ENCODE data around the gene MEIS2.

MEIS2 gene

GRCh38 chr15:36882056-36882455 lies 218.3 kb downstream of the MEIS2 start:
- DNase-seq (ENCODE audit: insufficient read length, low spot score) = no peak
- no peak for TF ChIP-seq CTCF (IDR thresholded peaks at IDR 0.05; ENCODE audit: insufficient read depth, missing control alignments)
- FAIRE-seq = no peak

GRCh38 chr15:36881516-36881915 lies 218.8 kb downstream of the MEIS2 start:
- no peak for TF ChIP-seq CTCF (IDR thresholded peaks at IDR 0.05; ENCODE audit: insufficient read depth, missing control alignments)
- DNase-seq (ENCODE audit: insufficient read length, low spot score) = no peak
- no peak for FAIRE-seq

DNA sequence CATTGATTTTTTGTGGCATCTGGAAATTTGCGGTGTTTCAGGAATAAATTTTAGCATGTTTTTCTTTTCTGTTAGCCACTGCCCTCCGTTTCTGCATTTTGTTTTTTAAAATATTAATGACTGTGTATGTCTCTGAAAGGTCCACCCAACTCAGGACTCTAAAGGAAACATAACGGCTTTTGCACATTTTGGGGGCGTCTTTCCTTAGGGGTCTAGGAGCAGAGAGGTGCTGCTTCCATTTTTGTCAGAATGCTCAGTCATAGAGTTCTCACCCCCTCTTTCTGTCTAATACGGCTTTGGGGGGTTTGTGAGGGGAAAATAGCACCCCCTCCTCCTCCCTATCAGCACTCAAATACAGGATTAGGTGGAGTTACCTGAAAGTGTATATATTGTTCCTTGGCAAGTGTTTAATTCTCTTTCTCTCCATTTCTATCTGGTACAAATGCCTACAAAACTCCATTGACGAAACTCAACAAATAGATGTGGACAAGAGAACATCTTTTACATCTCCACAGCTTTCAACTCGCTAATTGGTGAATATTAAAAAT lies 219.4 kb downstream of the MEIS2 start:
- FAIRE-seq = no peak
- no peak for TF ChIP-seq CTCF (IDR thresholded peaks at IDR 0.05; ENCODE audit: insufficient read depth, missing control alignments)

DNA sequence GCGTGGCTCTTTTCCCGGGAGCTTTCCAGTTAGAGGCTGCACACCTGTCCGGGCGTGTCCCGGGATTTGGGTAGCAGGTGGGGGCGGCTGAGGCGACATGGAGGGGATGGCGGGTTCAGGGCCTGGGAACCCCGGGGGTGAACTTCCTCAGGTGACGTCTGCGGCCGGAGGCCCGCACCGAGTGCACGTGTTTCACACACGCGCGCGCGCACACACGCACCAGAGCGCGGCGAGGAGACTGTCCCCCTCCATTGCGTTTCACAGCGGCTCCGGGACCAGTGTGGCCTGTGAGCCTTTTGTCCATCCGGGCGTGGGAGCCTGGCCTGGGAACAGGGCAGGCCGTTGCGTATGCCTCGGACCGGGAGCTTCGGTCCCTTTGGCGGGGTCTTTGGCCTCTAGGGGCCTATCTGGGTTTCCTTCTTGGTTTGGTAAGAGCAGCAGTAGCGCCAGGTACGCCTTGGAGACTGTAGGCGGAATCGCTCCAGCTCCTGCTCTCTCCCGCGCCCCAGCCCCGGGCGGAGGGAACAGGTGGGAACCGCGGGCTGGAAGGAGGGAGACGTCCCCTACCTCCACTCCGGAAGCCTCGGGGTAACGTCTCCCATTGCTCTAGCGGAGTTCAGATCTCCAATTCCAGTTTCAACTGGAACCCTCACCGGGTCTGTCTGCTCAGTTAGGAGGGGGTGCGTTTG lies 220.0 kb downstream of the MEIS2 start:
- FAIRE-seq = no peak
- TF ChIP-seq CTCF (IDR thresholded peaks at IDR 0.05; ENCODE audit: insufficient read depth, missing control alignments) = no peak
- no peak for DNase-seq (ENCODE audit: insufficient read length, low spot score)

More for the DNA sequence above, 219.4 kb downstream of the MEIS2 start:
- no peak for DNase-seq (ENCODE audit: insufficient read length, low spot score)

DNA sequence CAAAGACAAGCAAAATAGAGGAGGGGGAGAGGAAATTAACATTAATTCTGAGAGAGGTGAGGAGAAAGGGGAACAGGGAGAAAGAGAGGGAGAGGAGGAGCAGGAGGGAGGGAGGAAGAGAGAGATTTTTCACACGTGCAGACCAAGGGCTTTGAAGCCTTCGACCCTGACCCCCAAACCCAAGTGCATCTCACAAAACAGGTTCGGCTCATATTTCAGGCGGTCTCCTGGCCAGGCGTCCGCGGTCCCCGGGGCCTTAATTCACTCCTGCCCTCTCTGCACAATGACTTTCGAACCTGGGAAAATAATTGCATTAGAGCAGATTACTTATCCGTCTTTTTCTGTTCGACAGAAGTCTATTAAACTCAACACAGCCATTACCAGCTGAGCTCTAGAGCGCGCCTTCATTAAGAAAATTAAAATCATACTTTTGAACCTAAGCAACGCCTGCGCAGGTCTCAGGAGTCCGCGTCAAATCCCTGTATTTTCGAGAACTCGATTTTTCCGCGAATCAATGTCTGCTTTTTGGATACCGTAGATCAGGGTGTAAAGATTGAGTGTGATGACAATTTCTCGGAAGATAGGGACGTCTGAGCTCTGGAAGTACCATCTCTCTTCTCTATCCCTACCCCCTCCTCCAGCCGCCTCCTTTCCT lies 220.7 kb downstream of the MEIS2 start:
- DNase-seq (ENCODE audit: insufficient read length, low spot score) (no peak), FAIRE-seq (no peak)
- TF ChIP-seq CTCF (IDR thresholded peaks at IDR 0.05; ENCODE audit: insufficient read depth, missing control alignments) = no peak

- no peak for TF ChIP-seq CTCF (IDR thresholded peaks at IDR 0.05; ENCODE audit: insufficient read depth, missing control alignments)
- FAIRE-seq (no peak), DNase-seq (ENCODE audit: insufficient read length, low spot score) (no peak)
These were observed 221.6 kb downstream of the MEIS2 start for GRCh38 chr15:36878684-36879262.

Measured in D721Med (cell line).